B cell (primary cell): ENCODE measurements around the gene SLC44A3. TPM values are rescaled to one million over a fixed set of nuclear protein-coding genes. Genes with fewer than 3 reads are reported as not detected.

Source experiments
- ATAC-seq: fragments of 200-7000 bp; cut with Tn5 transposase; one replicate; pipeline ENCODE4 v1.10.0; 2021; ENCODE audit warnings: low read depth, mild to moderate bottlenecking, moderate number of reproducible peaks, moderate library complexity
- CTCF ChIA-PET: fragments of 350-600 bp; sonication (Branson Sonifier 250); formaldehyde crosslinking; loops from one replicate; lab custom pipeline; 2021; ENCODE audit warnings: antibody characterized with exemption, inconsistent platforms; lab: Charles Lee
- POLR2A ChIA-PET: fragments of 350-600 bp; sonication (Branson Sonifier 250); formaldehyde crosslinking; loops from one replicate; lab custom pipeline; 2021; ENCODE audit warnings: antibody characterized with exemption; lab: Charles Lee
- DNase-seq: peaks from one replicate; pipeline ENCODE4 v3.0.0; 2013
- H2AFZ ChIP-seq: 2 replicates; pipeline ENCODE4 v1.6.1; 2012; ENCODE audit warnings: mild to moderate bottlenecking, low read depth, low read length; ENCODE audit not compliant: insufficient read depth, poor library complexity, severe bottlenecking
- H3K27ac ChIP-seq, 2 donors: 1 replicate in 1 of 2; 2 replicates in 1 of 2; pipeline ENCODE4 v1.5.1; 2012 to 2013; ENCODE audit warnings: low read length in 2 of 2, mild to moderate bottlenecking in 2 of 2, moderate library complexity in 1 of 2
- H3K27me3 ChIP-seq, 4 experiments: fragments of 200-600 bp in 1 of 4; sonication (generic) in 1 of 4; replicated peaks in 1 of 4; 1 replicate in 2 of 4; 2 replicates in 2 of 4; pipeline versions ENCODE4 v1.6.1 to v1.7.0; 2013 to 2016; ENCODE audit warnings: low read length in 3 of 4, mild to moderate bottlenecking in 2 of 4, mixed read lengths in 1 of 4, moderate library complexity in 1 of 4; ENCODE audit not compliant: insufficient read depth in 4 of 4, control insufficient read depth in 3 of 4; ENCODE audit errors: control extremely low read depth in 1 of 4
- H3K36me3 ChIP-seq, 2 experiments: replicated peaks in 1 of 2; 1 replicate in 1 of 2; 2 replicates in 1 of 2; pipeline versions ENCODE4 v1.6.1 to v1.7.1; 2013; ENCODE audit warnings: low read length in 1 of 2; ENCODE audit not compliant: insufficient read depth in 2 of 2, control insufficient read depth in 1 of 2; ENCODE audit errors: control extremely low read depth in 1 of 2, extremely low read depth in 1 of 2
- H3K4me1 ChIP-seq, 2 donors: fragments of 200-600 bp in 1 of 2; sonication (generic) in 1 of 2; 1 replicate in 1 of 2; 2 replicates in 1 of 2; pipeline versions ENCODE4 v1.5.1 to v1.6.1; 2013 to 2017; ENCODE audit warnings: low read length in 2 of 2; ENCODE audit not compliant: control insufficient read depth in 2 of 2, insufficient read depth in 2 of 2
- H3K4me2 ChIP-seq: replicated peaks from 2 replicates; pipeline ENCODE3; 2012; ENCODE audit warnings: mild to moderate bottlenecking, low read depth, low read length; ENCODE audit not compliant: poor library complexity, severe bottlenecking
- H3K4me3 ChIP-seq, 5 experiments: fragments of 200-600 bp in 1 of 5; sonication (generic) in 1 of 5; 1 replicate in 3 of 5; 2 replicates in 2 of 5; pipeline versions ENCODE4 v1.5.1 to v1.7.0; 2011 to 2016; ENCODE audit warnings: low read length in 4 of 5, mild to moderate bottlenecking in 4 of 5, low read depth in 2 of 5, control low read depth in 1 of 5, moderate library complexity in 1 of 5; ENCODE audit not compliant: insufficient read depth in 1 of 5; ENCODE audit errors: control extremely low read depth in 1 of 5, extremely low read depth in 1 of 5
- H3K79me2 ChIP-seq: fragments of 200-600 bp; sonication (generic); one replicate; pipeline ENCODE4 v1.6.0; 2016; ENCODE audit warnings: low read length; ENCODE audit not compliant: control insufficient read depth, insufficient read depth
- H3K9ac ChIP-seq: fragments of 200-600 bp; sonication (generic); 2 replicates; pipeline ENCODE4 v1.6.1; 2017; ENCODE audit warnings: mild to moderate bottlenecking, low read length, moderate library complexity
- H3K9me3 ChIP-seq, 3 donors: one replicate each; pipeline versions ENCODE4 v1.6.1 to v1.7.1; 2013; ENCODE audit warnings: low read length in 2 of 3; ENCODE audit not compliant: control insufficient read depth in 2 of 3, insufficient read depth in 1 of 3; ENCODE audit errors: control extremely low read depth in 1 of 3
- H4K20me1 ChIP-seq: 2 replicates; pipeline ENCODE4 v1.6.0; 2012; ENCODE audit warnings: mild to moderate bottlenecking, low read length; ENCODE audit not compliant: insufficient read depth, control insufficient read depth, poor library complexity, severe bottlenecking
- H3K27ac Mint-ChIP-seq: one replicate; pipeline ENCODE4 v1.8.0; 2021; ENCODE audit warnings: mixed read lengths
- H3K27me3 Mint-ChIP-seq: one replicate; pipeline ENCODE4 v1.8.0; 2021; ENCODE audit warnings: mixed read lengths
- H3K4me1 Mint-ChIP-seq: one replicate; pipeline ENCODE4 v1.8.0; 2021; ENCODE audit warnings: mixed read lengths
- H3K4me3 Mint-ChIP-seq: one replicate; pipeline ENCODE4 v1.8.0; 2021; ENCODE audit warnings: mixed read lengths
- H3K9me3 Mint-ChIP-seq: one replicate; pipeline ENCODE4 v1.8.0; 2022; ENCODE audit warnings: mixed read lengths; ENCODE audit not compliant: insufficient read depth
- CTCF ChIP-seq: fragments of 200-600 bp; IDR thresholded peaks from one replicate; pipeline ENCODE4 v1.8.0; 2022; ENCODE audit warnings: antibody characterized with exemption, mild to moderate bottlenecking
- EZH2 ChIP-seq: IDR thresholded peaks from 2 replicates; pipeline ENCODE4 v1.6.1; 2012; ENCODE audit warnings: borderline replicate concordance, low read depth, mild to moderate bottlenecking, moderate library complexity, low read length; ENCODE audit not compliant: insufficient read depth, poor library complexity, severe bottlenecking
- WGBS: methylation state at CpG from one replicate; pipeline ENCODE4 v1.1.5; 2013; ENCODE audit warnings: missing lambda C conversion rate; ENCODE audit not compliant: insufficient coverage; 5-methylcytosine and 5-hydroxymethylcytosine counted together
- intact Hi-C: fragments of 100-400 bp; cut with micrococcal nuclease; formaldehyde crosslinking; loops from one replicate; pipeline ENCODE4 v1.10.0; 2022
- polyA plus RNA-seq: library from polyadenylated mRNA; depleted of rRNA; stranded (reverse); fragments of >200 nt; gene quantifications from 2 replicates; pipeline ENCODE4 v1.2.3, GENCODE V29; 2012
- total RNA-seq, 2 donors: library from RNA; stranded (reverse); fragments of 120-200 nt in 1 of 2; gene quantifications; 1 replicate in 1 of 2; 2 replicates in 1 of 2; pipeline versions ENCODE4 v1.2.3 to v1.2.4, GENCODE V29; 2013 to 2022

Gene SLC44A3
- total and polyA plus RNA-seq, 2 donors (not counting 1 experiment from before 2014, with no cell fraction given), result not detected

- no peak overlapping the region for H3K4me3 Mint-ChIP-seq
- H3K9ac ChIP-seq, result no peak overlapping the region
- TF ChIP-seq EZH2, result no peak
- TF ChIP-seq CTCF, result no peak
- H4K20me1 ChIP-seq, result no peaks in the 10 kb centered on the region
- DNase-seq (no peak), ATAC-seq (no peak)
- 89% methylated on average over 6 of the region's 12 CpGs for WGBS
- no peaks in the 10 kb centered on the region for H3K9me3 ChIP-seq
- no peaks in the 10 kb centered on the region for H3K36me3 ChIP-seq
- no peak overlapping the region for H2AFZ ChIP-seq
- no peak overlapping the region for H3K4me3 ChIP-seq
- peaks cover 5% of the 10 kb centered on the region for H3K9me3 Mint-ChIP-seq
- H3K27ac ChIP-seq, result no peak overlapping the region
- H3K27ac Mint-ChIP-seq, result no peak overlapping the region
- POLR2A ChIA-PET, result no interaction called here
- H3K79me2 ChIP-seq, result no peaks in the 10 kb centered on the region
- no peak overlapping the region for H3K4me2 ChIP-seq
- peaks cover 0 to 2% of the 10 kb centered on the region in 2 donors for H3K4me1 ChIP-seq
- peaks cover 14% of the 10 kb centered on the region for H3K27me3 Mint-ChIP-seq
- H3K4me1 Mint-ChIP-seq, result no peaks in the 10 kb centered on the region
- intact Hi-C loops, result loop anchor here (5.0 kb wide), 2 partner anchors 761 to 781 kb away; no protein-coding TSS in a partner anchor
- H3K27me3 ChIP-seq, result peaks cover 0 to 12% (median 2%) of the 10 kb centered on the region in 4 experiments
- CTCF ChIA-PET, result interaction anchor here (4.8 to 6.9 kb wide), 4 partner anchors 292 to 332 kb away, joined by 24 to 182 read pairs (median 54); no protein-coding TSS in a partner anchor
These were observed 12.2 kb upstream of the SLC44A3 start for GRCh38 chr1:94807742-94808491.

GRCh38 chr1:94808669-94809068 is 11.5 kb upstream of the SLC44A3 start:
- ATAC-seq (no peak), DNase-seq (no peak)
- Histone ChIP-seq H3K4me2 (no peak overlapping the region), H3K9ac (no peak overlapping the region), H3K36me3 (no peaks in the 10 kb centered on the region), H3K4me3 (no peak overlapping the region), H4K20me1 (no peaks in the 10 kb centered on the region), H3K4me1 (peaks cover 0 to 2% of the 10 kb centered on the region in 2 donors), H2AFZ (no peak overlapping the region), H3K79me2 (no peaks in the 10 kb centered on the region), H3K9me3 (no peaks in the 10 kb centered on the region), H3K27ac (no peak overlapping the region), H3K27me3 (peaks cover 0 to 12% (median 2%) of the 10 kb centered on the region in 4 experiments)
- POLR2A ChIA-PET, result no interaction called here
- 57% methylated on average over 3 of the region's 3 CpGs for WGBS
- Mint-ChIP-seq H3K9me3 (peaks cover 5% of the 10 kb centered on the region), H3K4me3 (no peak overlapping the region), H3K27me3 (peaks cover 14% of the 10 kb centered on the region), H3K27ac (no peak overlapping the region), H3K4me1 (no peaks in the 10 kb centered on the region)
- intact Hi-C loops, result loop anchor here (5.0 kb wide), 2 partner anchors 761 to 781 kb away; no protein-coding TSS in a partner anchor
- CTCF ChIA-PET, result interaction anchor here (6.9 kb wide), 1 partner anchor 327 kb away, joined by 182 read pairs; no protein-coding TSS in a partner anchor
- TF ChIP-seq CTCF (no peak), EZH2 (no peak)
